K562 (cell line): Measurements from ENCODE around the gene CCDC34. TPM values are rescaled to one million over a fixed set of nuclear protein-coding genes. Genes with fewer than 3 reads are reported as not detected.

Experiments
- ATAC-seq: fragments of 200-7000 bp; cut with Tn5 transposase; 3 replicates; pipeline ENCODE4 v1.9.1; 2020; ENCODE audit warnings: moderate library complexity
- BruUV-seq: library from RNA; stranded (reverse); fragments of 400-500 nt; replicated peaks from 2 replicates; lab custom pipeline; 2021; lab: Mats Ljungman, UMichigan
- CTCF ChIA-PET: fragments of 300-600 bp; formaldehyde crosslinking; extraction: SDS; loops from one replicate; lab custom pipeline; 2021; ENCODE audit warnings: low intra/inter-chr PET ratio; lab: Yijun Ruan, JAX
- POLR2A ChIA-PET: fragments of 300-600, 350-650 bp; sonication (Branson Sonifier 250); formaldehyde crosslinking; extraction: SDS; loops from one replicate; lab custom pipeline; 2021; ENCODE audit warnings: antibody characterized with exemption, inconsistent platforms; lab: Yijun Ruan, JAX
- DNase-seq, 4 experiments: peaks; one replicate each; pipeline versions ENCODE4 v3.0.0 to v3.0.0-alpha.2; 2011 to 2018; ENCODE audit warnings: low spot score in 3 of 4, mixed read lengths in 3 of 4; ENCODE audit errors: extremely low read depth in 1 of 4
- FAIRE-seq: peaks from 2 replicates; lab custom pipeline; 2011; peaks lifted over from hg19 to GRCh38; lab: Jason Lieb, UNC
- H2AFZ ChIP-seq: 2 replicates; pipeline ENCODE4 v1.6.0; 2011; ENCODE audit warnings: low read depth, low read length, control low read depth, inconsistent platforms
- H3K27ac ChIP-seq: fragments of 200-600 bp; 3 replicates; pipeline ENCODE4 v1.8.0; 2011; ENCODE audit warnings: low read depth, mild to moderate bottlenecking, control low read depth, inconsistent platforms, low read length, moderate library complexity, mixed read lengths; ENCODE audit errors: extremely low read depth
- H3K27me3 ChIP-seq, 2 experiments: fragments of 300-600 bp in 1 of 2; 2 replicates in 1 of 2; 3 replicates in 1 of 2; pipeline versions ENCODE4 v1.6.0 to v1.8.0; 2011; ENCODE audit warnings: inconsistent platforms in 2 of 2, low read length in 2 of 2, mild to moderate bottlenecking in 1 of 2, mixed read lengths in 1 of 2, moderate library complexity in 1 of 2; ENCODE audit not compliant: control insufficient read depth in 2 of 2, insufficient read depth in 2 of 2
- H3K36me3 ChIP-seq: fragments of 300-600 bp; 3 replicates; pipeline ENCODE4 v1.8.0; 2011; ENCODE audit warnings: mild to moderate bottlenecking, low read length, inconsistent platforms; ENCODE audit not compliant: control insufficient read depth, insufficient read depth
- H3K4me1 ChIP-seq, 2 experiments: fragments of 200-600 bp in 1 of 2; replicated peaks in 1 of 2; 2 replicates in 1 of 2; 3 replicates in 1 of 2; pipeline versions ENCODE4 v1.5.1 to v1.8.0; 2011; ENCODE audit warnings: inconsistent platforms in 2 of 2, low read length in 2 of 2, mild to moderate bottlenecking in 1 of 2, mixed read lengths in 1 of 2, moderate library complexity in 1 of 2; ENCODE audit not compliant: control insufficient read depth in 2 of 2, insufficient read depth in 2 of 2
- H3K4me2 ChIP-seq: 2 replicates; pipeline ENCODE4 v1.6.1; 2011; ENCODE audit warnings: low read length, control low read depth, inconsistent platforms, mixed read lengths; ENCODE audit not compliant: insufficient read depth
- H3K4me3 ChIP-seq: fragments of 200-600 bp; sonication (generic), shearing (Covaris generic); 2 replicates; pipeline ENCODE4 v1.5.1; 2016; ENCODE audit warnings: control low read depth, inconsistent platforms
- H3K79me2 ChIP-seq: fragments of 200-600 bp; 3 replicates; pipeline ENCODE4 v1.8.0; 2011; ENCODE audit warnings: low read length, inconsistent platforms; ENCODE audit not compliant: control insufficient read depth, insufficient read depth
- H3K9ac ChIP-seq, 2 experiments: 2 replicates each; pipeline versions ENCODE4 v1.6.0 to v1.6.1; 2011; ENCODE audit warnings: low read depth in 2 of 2, low read length in 2 of 2, control low read depth in 1 of 2, inconsistent platforms in 1 of 2, mild to moderate bottlenecking in 1 of 2, mixed read lengths in 1 of 2; ENCODE audit not compliant: insufficient read depth in 1 of 2
- H3K9me1 ChIP-seq: one replicate; pipeline ENCODE4 v1.6.0; 2011; ENCODE audit warnings: inconsistent platforms, mild to moderate bottlenecking, low read length, moderate library complexity; ENCODE audit not compliant: control insufficient read depth, insufficient read depth
- H3K9me3 ChIP-seq: replicated peaks from 2 replicates; pipeline ENCODE4 v1.5.1; 2011; ENCODE audit warnings: low read depth, low read length, inconsistent platforms; ENCODE audit not compliant: control insufficient read depth, insufficient read depth
- H4K20me1 ChIP-seq: replicated peaks from 2 replicates; pipeline ENCODE4 v1.6.1; 2011; ENCODE audit warnings: low read length, inconsistent platforms, mixed read lengths; ENCODE audit not compliant: control insufficient read depth, insufficient read depth
- HDAC1 ChIP-seq, 2 experiments: fragments of 450-650 bp; IDR thresholded peaks; 2 replicates each; pipeline ENCODE4 v1.6.1; 2016 to 2017; ENCODE audit warnings: inconsistent platforms in 1 of 2, mild to moderate bottlenecking in 1 of 2, moderate library complexity in 1 of 2
- HMBOX1 ChIP-seq: sonication (generic); IDR thresholded peaks from 2 replicates; pipeline ENCODE4 v1.6.1; 2016
- WGBS: fragments of 100-300 bp; shearing (Covaris generic); methylation state at CpG from one replicate; pipeline ENCODE4 v1.1.6; 2016; ENCODE audit warnings: low coverage, mixed read lengths; ENCODE audit not compliant: insufficient coverage; ENCODE audit errors: missing lambda C conversion rate; 5-methylcytosine and 5-hydroxymethylcytosine counted together
- in situ Hi-C: fragments of 300-500 bp; cut with MboI; formaldehyde crosslinking; loops from 4 replicates; pipeline ENCODE4 v1.15.0; 2018; ENCODE audit warnings: inconsistent platforms, mixed read lengths
- intact Hi-C: fragments of 100-400 bp; cut with micrococcal nuclease; formaldehyde crosslinking; loops from 2 replicates; pipeline ENCODE4 v1.14.2; 2022
- polyA plus RNA-seq, 8 experiments: library from polyadenylated mRNA; depleted of rRNA in 4 of 8; stranded (reverse) in 5 of 8; unstranded in 3 of 8; fragments of >200 nt; fragmentation: Nextera tagmentation in 2 of 8; fragmentation: Illumina TruSeq in 1 of 8; extraction: Ambion mirVana in 2 of 8; extraction: Trizol in 1 of 8; gene quantifications; 2 replicates each; pipeline versions ENCODE4 v1.2.1 to v1.2.3, GENCODE V29; 2011 to 2014; ENCODE audit warnings: inconsistent platforms in 1 of 8, missing spikeins in 1 of 8
- total RNA-seq, 7 experiments: library from RNA; depleted of rRNA in 6 of 7; stranded (reverse); fragments of >200 nt in 6 of 7; fragmentation: Illumina TruSeq in 2 of 7; extraction: Trizol in 2 of 7; gene quantifications; 2 replicates each; pipeline versions ENCODE4 v1.2.1 to v1.2.3, GENCODE V29; 2011 to 2021; ENCODE audit warnings: low replicate concordance in 1 of 7
- TF ChIP-seq, protein P1 (sequence below): fragments of 450-650 bp; conservative IDR thresholded peaks from 2 replicates; pipeline ENCODE4 v1.6.1; 2016; ENCODE audit warnings: missing genetic modification characterization, low read depth, mild to moderate bottlenecking, missing compliant biosample characterization, moderate library complexity

Gene CCDC34
- total and polyA plus RNA-seq, 9 of the 15 experiments (the other 6 are each of a cell fraction or from before 2014, with no cell fraction given): 6.2 to 42.0 (median 15.7) TPM

DNA sequence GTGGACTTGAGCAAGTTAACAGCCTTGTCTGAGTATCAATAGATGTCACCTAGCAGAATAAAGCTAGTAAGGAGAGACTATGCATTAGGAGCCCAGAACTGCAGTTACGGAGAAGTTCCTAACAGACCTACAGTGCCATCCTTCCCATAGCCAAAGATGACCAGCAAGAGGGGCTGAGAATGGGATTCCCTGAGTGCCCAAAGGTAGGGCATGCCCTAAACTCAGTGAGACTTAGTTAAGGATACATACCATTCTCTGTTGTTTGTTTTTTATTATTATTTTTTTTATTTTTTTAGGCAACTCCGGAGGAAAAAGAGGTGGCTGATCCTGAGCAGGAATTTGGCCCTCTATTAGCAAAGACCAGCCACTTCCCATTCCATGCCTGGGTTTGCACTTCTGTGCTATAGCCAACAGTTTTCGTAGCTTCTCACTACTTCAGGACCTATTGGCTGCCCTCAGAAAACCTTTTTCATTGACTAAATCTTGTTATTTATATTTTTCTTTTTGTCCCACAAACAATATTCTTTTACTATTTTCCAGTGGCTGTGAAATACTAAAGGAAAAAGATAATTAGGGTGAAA is 33.3 kb upstream of the CCDC34 start:
- CTCF ChIA-PET: no interaction called here
- no peak overlapping the region for H3K27ac ChIP-seq
- no peaks in the 10 kb centered on the region for H3K9me3 ChIP-seq
- H3K9ac ChIP-seq: no peak overlapping the region
- H2AFZ ChIP-seq: no peak overlapping the region
- no peaks in the 10 kb centered on the region for H4K20me1 ChIP-seq
- no TSS peak for BruUV-seq
- FAIRE-seq: no peak
- H3K27me3 ChIP-seq: no peaks in the 10 kb centered on the region
- TF ChIP-seq, protein P1, sequence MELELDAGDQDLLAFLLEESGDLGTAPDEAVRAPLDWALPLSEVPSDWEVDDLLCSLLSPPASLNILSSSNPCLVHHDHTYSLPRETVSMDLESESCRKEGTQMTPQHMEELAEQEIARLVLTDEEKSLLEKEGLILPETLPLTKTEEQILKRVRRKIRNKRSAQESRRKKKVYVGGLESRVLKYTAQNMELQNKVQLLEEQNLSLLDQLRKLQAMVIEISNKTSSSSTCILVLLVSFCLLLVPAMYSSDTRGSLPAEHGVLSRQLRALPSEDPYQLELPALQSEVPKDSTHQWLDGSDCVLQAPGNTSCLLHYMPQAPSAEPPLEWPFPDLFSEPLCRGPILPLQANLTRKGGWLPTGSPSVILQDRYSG: no peak
- no peak for TF ChIP-seq HDAC1 (IDR thresholded peaks at IDR 0.05)
- TF ChIP-seq HMBOX1: peak; percentile 5; the same call in 1 of the 2 replicates
- intact Hi-C loops: no loop called here
- peaks cover 8 to 46% of the 10 kb centered on the region in 2 experiments; a peak in 3 of 5 replicates for H3K4me1 ChIP-seq
- no peaks in the 10 kb centered on the region for H3K9me1 ChIP-seq
- 58% methylated on average over 3 of the region's 3 CpGs for WGBS
- no peak for DNase-seq
- in situ Hi-C loops: no loop called here
- H3K4me3 ChIP-seq: no peak overlapping the region
- no peaks in the 10 kb centered on the region for H3K36me3 ChIP-seq
- POLR2A ChIA-PET: interaction anchor here (1.2 to 2.2 kb wide), 5 partner anchors 9 to 19 kb away, joined by 3 to 9 read pairs (median 7); no protein-coding TSS in a partner anchor
- no peak overlapping the region for H3K4me2 ChIP-seq
- H3K79me2 ChIP-seq: no peaks in the 10 kb centered on the region
- ATAC-seq: no peak
